Psoas muscle (tissue), 8 donors: ENCODE results near the gene CHN1. TPM values are rescaled to one million over a fixed set of nuclear protein-coding genes. Genes with fewer than 3 reads are reported as not detected.
A peak's percentile ranks its signal among the peaks of the same experiment; 100 is the strongest.

Experiments used
- ATAC-seq, 4 donors: fragments of 200-7000 bp; cut with Tn5 transposase; one replicate each; pipeline ENCODE4 v1.9.1; 2020; ENCODE audit warnings: moderate library complexity in 3 of 4, mild to moderate bottlenecking in 2 of 4
- DNase-seq, 2 donors: peaks; one replicate each; pipeline ENCODE4 v3.0.0-alpha.2; 2020
- H3K27ac ChIP-seq: fragments of 200-600 bp; one replicate; pipeline ENCODE4 v1.8.0; 2022
- H3K27me3 ChIP-seq, 3 donors: fragments of 200-600 bp in 1 of 3; one replicate each; pipeline versions ENCODE4 v1.6.1 to v1.8.0; 2013 to 2022; ENCODE audit warnings: low read length in 2 of 3, mild to moderate bottlenecking in 2 of 3, moderate library complexity in 1 of 3; ENCODE audit not compliant: insufficient read depth in 3 of 3
- H3K36me3 ChIP-seq, 2 donors: fragments of 200-600 bp in 1 of 2; one replicate each; pipeline versions ENCODE4 v1.6.1 to v1.8.0; 2013 to 2022; ENCODE audit warnings: low read depth in 1 of 2, mild to moderate bottlenecking in 1 of 2, moderate library complexity in 1 of 2; ENCODE audit not compliant: insufficient read depth in 1 of 2
- H3K4me1 ChIP-seq: fragments of 200-600 bp; one replicate; pipeline ENCODE4 v1.8.0; 2022
- H3K4me3 ChIP-seq: fragments of 200-600 bp; one replicate; pipeline ENCODE4 v1.8.0; 2022; ENCODE audit warnings: mild to moderate bottlenecking
- H3K9me3 ChIP-seq: fragments of 200-600 bp; one replicate; pipeline ENCODE4 v1.8.0; 2022
- WGBS, 3 donors: extraction: QIAGEN DNeasy Blood & Tissue Kit; methylation state at CpG; one replicate each; pipeline versions ENCODE4 v1.1.6 to v1.1.7; 2013; 5-methylcytosine and 5-hydroxymethylcytosine counted together
- intact Hi-C, 2 donors: fragments of 100-400 bp; cut with DNase I; formaldehyde crosslinking; loops; one replicate each; pipeline versions ENCODE4 v1.11.0 to v1.14.2; 2022
- polyA plus RNA-seq, 3 donors: library from polyadenylated mRNA; stranded (reverse); fragments of 200-250 nt; gene quantifications; one replicate each; pipeline ENCODE4 v1.2.3, GENCODE V29; 2013
- total RNA-seq, 4 donors: library from RNA; stranded (reverse); fragmentation: NEBNext Ultra II Directional in 2 of 4; extraction: Animal tissue kit (Norgen Biotek cat#: 25700) in 2 of 4; gene quantifications; one replicate each; pipeline versions ENCODE4 v1.2.1 to v1.2.4, GENCODE V29; 2021 to 2023
- TF ChIP-seq, protein P1 (sequence below): fragments of 200-600 bp; IDR thresholded peaks from one replicate; pipeline ENCODE4 v1.8.0; 2022; ENCODE audit warnings: antibody characterized with exemption
- donor health status: healthy with polysubstance abuse.
- donor health status: DM: no; HTN: no; CAD: no; lungs with moderate emphysema.
- donor health status: Bipolar disorder and iron deficiency.
- donor health status: healthy.
- donor health status: DM: yes; HTN: yes; CAD: no.
- donor health status: DM: no; HTN: no; CAD: no.
- donor health status: DM: no; HTN: no; CAD: no.
- donor health status: DM: yes; HTN: yes; CAD: no.

The CHN1 gene
- total and polyA plus RNA-seq, 7 donors = 1.8 to 4.2 (median 2.3) TPM

DNA sequence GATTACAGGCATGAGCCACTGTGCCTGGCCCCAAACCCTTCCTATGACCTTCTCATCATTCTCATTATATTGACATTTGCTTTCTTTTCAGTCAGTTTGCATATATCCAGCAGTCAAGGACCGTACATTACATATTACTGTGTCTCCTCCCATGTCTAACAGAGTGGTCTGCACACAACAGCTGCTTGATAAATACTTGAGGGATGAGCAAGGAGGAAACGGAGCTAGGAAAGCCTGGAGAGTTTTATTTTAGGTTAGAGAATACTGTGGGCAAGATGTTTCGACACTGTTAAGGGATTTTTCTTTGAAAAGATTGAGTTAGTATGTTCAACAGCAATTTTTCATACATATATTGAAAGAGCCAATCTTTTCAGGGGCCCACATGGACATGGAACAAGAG, 164.7 kb downstream of the CHN1 start:
- intact Hi-C loops = no loop called here
- no peaks in the 10 kb centered on the region for H3K4me1 ChIP-seq
- 64 to 80% (median 68%) methylated on average over 3 of the region's 3 CpGs for WGBS, 3 donors
- no peaks in the 10 kb centered on the region for H3K36me3 ChIP-seq
- H3K27me3 ChIP-seq = no peaks in the 10 kb centered on the region
- H3K9me3 ChIP-seq = no peaks in the 10 kb centered on the region
- no peak overlapping the region for H3K4me3 ChIP-seq
- DNase-seq (no peak), ATAC-seq (no peak)
- H3K27ac ChIP-seq = no peak overlapping the region
- TF ChIP-seq, protein P1, sequence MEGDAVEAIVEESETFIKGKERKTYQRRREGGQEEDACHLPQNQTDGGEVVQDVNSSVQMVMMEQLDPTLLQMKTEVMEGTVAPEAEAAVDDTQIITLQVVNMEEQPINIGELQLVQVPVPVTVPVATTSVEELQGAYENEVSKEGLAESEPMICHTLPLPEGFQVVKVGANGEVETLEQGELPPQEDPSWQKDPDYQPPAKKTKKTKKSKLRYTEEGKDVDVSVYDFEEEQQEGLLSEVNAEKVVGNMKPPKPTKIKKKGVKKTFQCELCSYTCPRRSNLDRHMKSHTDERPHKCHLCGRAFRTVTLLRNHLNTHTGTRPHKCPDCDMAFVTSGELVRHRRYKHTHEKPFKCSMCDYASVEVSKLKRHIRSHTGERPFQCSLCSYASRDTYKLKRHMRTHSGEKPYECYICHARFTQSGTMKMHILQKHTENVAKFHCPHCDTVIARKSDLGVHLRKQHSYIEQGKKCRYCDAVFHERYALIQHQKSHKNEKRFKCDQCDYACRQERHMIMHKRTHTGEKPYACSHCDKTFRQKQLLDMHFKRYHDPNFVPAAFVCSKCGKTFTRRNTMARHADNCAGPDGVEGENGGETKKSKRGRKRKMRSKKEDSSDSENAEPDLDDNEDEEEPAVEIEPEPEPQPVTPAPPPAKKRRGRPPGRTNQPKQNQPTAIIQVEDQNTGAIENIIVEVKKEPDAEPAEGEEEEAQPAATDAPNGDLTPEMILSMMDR = no peak

DNA sequence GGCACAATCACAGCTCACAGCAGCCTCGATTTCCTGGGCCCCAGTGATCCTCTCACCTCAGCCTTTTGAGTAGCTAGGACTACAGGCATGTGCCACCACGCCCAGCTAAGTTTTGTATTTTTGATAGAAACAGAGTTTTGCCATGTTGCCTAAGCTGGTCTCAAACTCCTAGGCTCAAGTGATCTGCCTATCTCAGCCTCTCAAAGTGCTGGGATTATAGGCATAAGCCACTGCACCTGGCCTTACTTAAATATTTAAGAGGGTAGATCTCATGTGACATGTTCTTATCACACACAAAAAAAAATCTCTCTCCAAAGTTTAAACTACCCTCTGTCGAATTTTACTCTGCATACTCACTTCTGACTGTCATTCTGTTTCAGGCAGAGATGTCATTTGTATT, 165.5 kb downstream of the CHN1 start:
- no peaks in the 10 kb centered on the region for H3K4me1 ChIP-seq
- H3K27me3 ChIP-seq = no peaks in the 10 kb centered on the region
- TF ChIP-seq, protein P1 = no peak
- H3K27ac ChIP-seq = no peak overlapping the region
- DNase-seq (no peak), ATAC-seq (no peak)
- H3K36me3 ChIP-seq = no peaks in the 10 kb centered on the region
- no peaks in the 10 kb centered on the region for H3K9me3 ChIP-seq
- 73 to 81% (median 79%) methylated on average over 3 of the region's 3 CpGs for WGBS, 3 donors
- H3K4me3 ChIP-seq = no peak overlapping the region
- intact Hi-C loops = no loop called here

DNA sequence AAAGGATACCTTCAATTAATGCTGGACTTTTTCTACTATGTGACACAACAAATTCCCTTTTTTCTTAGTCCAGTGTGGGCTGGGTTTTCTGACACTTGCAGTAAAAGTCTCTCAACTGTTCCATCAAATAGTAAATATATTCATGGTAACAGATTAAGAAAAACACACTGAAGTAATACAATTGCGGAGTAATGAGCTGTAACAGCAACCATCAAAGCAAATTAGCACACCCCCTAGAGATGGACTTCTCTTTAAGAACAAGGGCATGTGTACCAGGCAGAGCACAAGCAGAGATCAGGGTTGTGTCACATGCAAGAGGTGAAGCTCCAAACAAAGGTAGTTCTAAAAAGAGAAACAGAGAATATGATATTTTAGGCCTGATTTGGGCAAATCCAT, 168.2 kb downstream of the CHN1 start:
- no peaks in the 10 kb centered on the region for H3K36me3 ChIP-seq
- no peak for DNase-seq
- TF ChIP-seq, protein P1 = no peak
- WGBS, 3 donors = 99 to 100% (median 100%) methylated on average over 1 of the region's 1 CpG
- intact Hi-C loops = no loop called here
- no peak overlapping the region for H3K4me3 ChIP-seq
- no peak overlapping the region for H3K27ac ChIP-seq
- H3K27me3 ChIP-seq = no peaks in the 10 kb centered on the region
- no peaks in the 10 kb centered on the region for H3K9me3 ChIP-seq
- no peak for ATAC-seq
- no peaks in the 10 kb centered on the region for H3K4me1 ChIP-seq

DNA sequence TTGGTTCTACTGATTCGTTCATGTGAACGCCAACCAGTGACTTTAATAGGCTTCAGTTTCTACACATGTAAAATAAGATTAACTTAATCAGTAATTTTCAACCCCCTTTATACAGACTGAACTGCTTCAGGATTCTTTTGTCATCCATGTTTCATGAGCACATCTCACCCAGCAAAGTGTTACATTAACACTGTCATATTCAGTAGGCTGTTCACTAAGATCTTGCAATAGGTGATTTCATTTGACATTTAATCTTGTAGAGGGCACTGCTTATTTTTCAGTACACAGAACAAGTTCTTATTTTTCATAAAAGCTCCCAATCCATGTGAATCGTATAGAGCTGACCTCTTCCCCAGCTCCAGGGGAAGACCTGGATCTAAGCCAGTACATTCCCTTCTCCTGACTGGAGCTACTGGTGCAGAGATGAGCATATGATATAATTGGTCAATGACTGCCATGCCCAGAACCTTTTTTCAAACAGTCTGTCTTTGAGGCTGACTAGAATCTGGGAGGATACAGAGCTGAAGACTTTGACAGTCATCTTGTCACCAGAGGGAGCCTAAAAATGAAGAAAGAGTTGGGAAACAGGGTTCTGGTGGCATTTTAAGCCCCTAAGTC, 168.7 kb downstream of the CHN1 start:
- ATAC-seq (peak; percentile 28 to 67 (median 57)), DNase-seq (no peak)
- Histone ChIP-seq H3K27me3 (no peaks in the 10 kb centered on the region), H3K9me3 (no peaks in the 10 kb centered on the region), H3K4me3 (no peak overlapping the region), H3K27ac (no peak overlapping the region), H3K36me3 (no peaks in the 10 kb centered on the region), H3K4me1 (no peaks in the 10 kb centered on the region)
- TF ChIP-seq, protein P1 = no peak
- intact Hi-C loops = no loop called here
- 74 to 80% (median 77%) methylated on average over 3 of the region's 3 CpGs for WGBS, 3 donors

DNA sequence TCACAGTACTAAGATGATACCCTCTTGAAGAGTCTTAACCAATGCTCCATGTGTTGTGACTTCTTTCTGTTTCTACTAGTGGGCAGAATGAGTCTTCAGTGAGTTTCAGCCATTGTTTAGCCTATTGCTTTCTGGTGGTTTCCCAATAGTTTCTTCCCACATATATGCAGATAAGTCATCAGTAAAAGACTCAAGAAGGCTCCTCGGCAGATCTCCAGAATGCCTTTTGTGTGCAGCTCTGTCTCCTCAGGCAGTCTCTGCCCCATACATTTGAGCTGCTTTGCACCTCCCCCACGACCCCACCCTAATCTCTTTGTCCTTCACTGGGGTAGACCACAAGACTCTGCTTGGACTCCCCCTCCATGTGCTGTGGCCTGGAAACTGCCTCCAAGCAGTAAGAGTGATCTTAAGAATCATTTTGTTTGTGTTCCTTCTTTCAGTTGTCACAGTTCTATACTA, 169.4 kb downstream of the CHN1 start:
- intact Hi-C loops = no loop called here

More for the DNA sequence above, 169.4 kb downstream of the CHN1 start:
- no peak for ATAC-seq
- TF ChIP-seq, protein P1 = no peak
- DNase-seq = no peak
- no peaks in the 10 kb centered on the region for H3K4me1 ChIP-seq
- H3K4me3 ChIP-seq = no peak overlapping the region
- 67 to 76% (median 74%) methylated on average over 2 of the region's 2 CpGs for WGBS, 3 donors
- no peaks in the 10 kb centered on the region for H3K36me3 ChIP-seq
- H3K27me3 ChIP-seq = no peaks in the 10 kb centered on the region
- no peaks in the 10 kb centered on the region for H3K9me3 ChIP-seq
- H3K27ac ChIP-seq = no peak overlapping the region
